AG04449 (cell line): ENCODE results near the gene CACNB1.

Experiments
- CTCF ChIA-PET: fragments of 350-600 bp; formaldehyde crosslinking; extraction: SDS; loops from one replicate; lab custom pipeline; 2021; ENCODE audit warnings: antibody characterized with exemption; lab: Yijun Ruan, JAX
- POLR2A ChIA-PET: fragments of 400-600, 350-600 bp; formaldehyde crosslinking; extraction: SDS; loops from one replicate; lab custom pipeline; 2020; ENCODE audit warnings: antibody characterized with exemption, inconsistent platforms; lab: Yijun Ruan, JAX
- DNase-seq: peaks from one replicate; pipeline ENCODE4 v3.0.0-alpha.2; 2010; ENCODE audit warnings: low read depth, low spot score
- H3K4me3 ChIP-seq: 2 replicates; pipeline ENCODE4 v1.5.1; 2011; ENCODE audit warnings: low read depth, mild to moderate bottlenecking, control low read depth, low read length
- CTCF ChIP-seq: IDR thresholded peaks from one replicate; pipeline ENCODE4 v1.5.1; 2011; ENCODE audit warnings: mild to moderate bottlenecking, moderate library complexity, low read length, control low read depth, inconsistent platforms; ENCODE audit not compliant: insufficient read depth; ENCODE audit errors: missing control alignments

The CACNB1 gene

DNA sequence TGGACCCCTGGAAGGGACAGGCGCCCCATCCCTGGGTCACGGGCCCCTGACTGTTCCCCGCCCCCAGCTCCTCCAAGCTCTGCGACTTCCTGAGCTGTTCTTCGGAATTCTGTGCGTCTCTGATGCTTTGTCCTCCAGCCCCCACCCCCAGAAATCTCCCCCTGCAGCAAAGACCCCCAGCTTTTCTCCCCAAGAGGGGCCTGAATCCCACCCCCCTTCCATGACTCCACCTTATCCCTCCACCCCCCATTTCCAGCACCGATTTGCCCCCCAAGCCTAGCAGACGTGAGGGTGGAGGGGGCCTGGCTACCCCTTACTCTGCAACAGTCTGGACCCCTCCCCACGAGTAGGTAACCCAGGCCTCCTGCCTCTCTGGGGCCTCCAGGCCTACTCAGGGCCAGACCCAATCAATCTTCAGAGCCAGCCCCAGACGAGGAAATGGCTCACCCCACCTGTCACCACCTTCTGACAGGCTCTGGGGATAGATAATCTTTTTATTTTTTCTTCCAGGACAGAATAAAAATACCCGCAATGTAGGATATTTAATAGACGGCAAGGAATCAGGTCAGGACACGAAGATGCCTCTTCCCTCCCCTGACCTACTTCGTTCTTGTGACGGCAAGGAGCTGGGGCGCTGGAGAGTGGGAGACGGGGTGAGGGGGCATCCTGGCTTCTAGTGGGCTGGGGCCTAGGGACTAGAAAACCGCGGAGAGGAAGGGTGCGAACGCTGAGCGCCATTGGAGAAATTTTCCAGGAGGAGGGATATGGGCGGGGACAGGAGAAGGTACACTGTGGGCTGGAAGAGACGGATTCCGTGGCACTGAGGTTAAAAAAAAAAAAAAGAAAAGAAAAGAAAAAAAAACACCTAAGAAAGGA, 45.3 kb downstream of the CACNB1 start:
- POLR2A ChIA-PET: interaction anchor here (0.6 to 1.9 kb wide), 4 partner anchors 174 to 687 kb away, joined by 3 to 12 read pairs (median 6); partner anchors contain the start of genes LASP1 and LASP1NB
- no peak for TF ChIP-seq CTCF
- CTCF ChIA-PET: interaction anchor here (0.6 to 8.4 kb wide), 61 partner anchors 8 to 707 kb away, joined by 3 to 382 read pairs (median 5); partner anchors contain the start of genes ARL5C, LASP1 and LASP1NB
- H3K4me3 ChIP-seq: peak overlapping the region; percentile 96
- DNase-seq: no peak

DNA sequence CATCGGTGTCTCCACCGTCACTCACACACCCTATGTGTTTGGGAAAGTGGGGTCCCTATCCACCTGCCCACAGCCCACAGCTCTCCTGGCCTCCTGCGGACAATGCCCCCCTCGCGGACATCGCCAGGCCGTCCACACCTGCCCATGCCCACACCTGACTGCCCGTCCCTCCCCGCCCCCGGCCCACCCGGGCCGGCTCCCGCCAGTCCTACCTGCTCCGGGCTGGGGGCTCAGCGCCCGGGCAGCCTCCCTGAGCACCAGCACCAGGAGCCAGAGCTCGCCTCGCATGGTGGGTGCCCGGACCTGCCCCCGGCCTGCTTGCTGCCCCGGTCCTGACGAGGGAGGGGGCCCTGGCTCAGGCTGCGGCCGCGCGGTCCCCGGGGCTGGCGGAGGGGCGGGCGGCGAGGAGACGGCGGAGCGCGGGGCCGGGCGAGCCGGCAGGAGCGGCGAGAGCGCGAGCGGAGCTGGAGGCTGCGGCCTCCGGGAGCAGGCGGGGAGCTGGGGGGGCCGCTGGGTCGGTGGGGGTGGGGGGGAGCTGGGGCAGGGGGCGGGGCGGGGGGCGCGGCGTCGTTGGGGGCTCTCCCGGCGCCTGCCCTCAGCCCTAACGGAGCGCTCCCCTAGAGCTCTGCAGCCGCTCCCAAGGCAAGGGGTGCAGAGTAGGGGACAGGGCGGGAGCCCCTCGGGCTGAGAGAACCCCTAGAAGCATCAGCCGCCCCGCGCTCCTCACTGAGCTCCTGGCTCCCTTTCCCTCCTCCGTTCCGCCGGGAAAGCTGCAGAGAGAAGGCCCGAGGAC, 46.1 kb downstream of the CACNB1 start, which contains the start of gene PLXDC1:
TSS of gene PLXDC1 (minus strand) at position 488 of the 793 bp plus-strand sequence. CDS start at position 288, 200 bp downstream.
- DNase-seq: no peak
- ChIA-PET CTCF (interaction anchor here (0.6 to 8.4 kb wide), 21 partner anchors 11 to 708 kb away, joined by 3 to 382 read pairs (median 5); partner anchors contain the start of gene ARL5C), POLR2A (no interaction called here)
- peak within 1 kb of the TSS; percentile 96 for H3K4me3 ChIP-seq
- TF ChIP-seq CTCF: no peak

GRCh38 chr17:39150795-39151149, 46.7 kb downstream of the CACNB1 start:
- no peak for DNase-seq
- no peak for TF ChIP-seq CTCF
- CTCF ChIA-PET: interaction anchor here (0.6 to 8.4 kb wide), 11 partner anchors 14 to 168 kb away, joined by 3 to 382 read pairs (median 5); partner anchors contain the start of gene ARL5C
- POLR2A ChIA-PET: interaction anchor here (1.1 kb wide), 1 partner anchor 49 kb away, joined by 3 read pairs; the partner anchor contains the start of gene RPL19
- H3K4me3 ChIP-seq: peak overlapping the region; percentile 44; the same call in 1 of the 2 replicates

DNA sequence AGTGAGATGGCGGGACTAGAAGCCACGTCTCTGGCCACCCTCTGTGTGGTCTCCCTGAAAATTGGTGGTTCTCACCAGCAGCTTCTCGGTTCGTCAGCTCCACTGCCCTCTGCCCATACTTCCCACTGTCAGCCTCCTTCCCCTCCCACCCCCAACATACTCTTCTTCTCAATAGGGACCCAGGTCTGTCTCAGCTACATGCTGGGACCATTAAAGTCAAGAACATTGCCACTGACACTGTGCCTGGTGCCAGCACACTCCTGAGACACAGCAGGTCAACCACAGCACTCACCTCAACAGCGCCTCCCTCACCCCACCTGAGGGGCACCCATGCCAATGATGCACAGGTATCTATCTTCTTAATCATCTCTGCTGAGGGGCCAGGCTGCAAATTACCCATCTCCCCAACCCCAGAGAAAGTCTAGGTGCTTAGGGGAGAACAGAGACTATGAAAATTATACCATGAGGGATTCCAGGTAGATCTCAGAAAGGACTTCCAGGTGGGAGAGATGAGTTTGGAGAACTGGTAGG, 47.3 kb downstream of the CACNB1 start:
- no peak for TF ChIP-seq CTCF
- CTCF ChIA-PET: interaction anchor here (0.6 to 8.4 kb wide), 4 partner anchors 14 to 168 kb away, joined by 3 to 382 read pairs (median 18); no protein-coding TSS in a partner anchor
- no peak overlapping the region for H3K4me3 ChIP-seq
- no peak for DNase-seq
- POLR2A ChIA-PET: interaction anchor here (1.1 kb wide), 1 partner anchor 50 kb away, joined by 3 read pairs; the partner anchor contains the start of gene RPL19

DNA sequence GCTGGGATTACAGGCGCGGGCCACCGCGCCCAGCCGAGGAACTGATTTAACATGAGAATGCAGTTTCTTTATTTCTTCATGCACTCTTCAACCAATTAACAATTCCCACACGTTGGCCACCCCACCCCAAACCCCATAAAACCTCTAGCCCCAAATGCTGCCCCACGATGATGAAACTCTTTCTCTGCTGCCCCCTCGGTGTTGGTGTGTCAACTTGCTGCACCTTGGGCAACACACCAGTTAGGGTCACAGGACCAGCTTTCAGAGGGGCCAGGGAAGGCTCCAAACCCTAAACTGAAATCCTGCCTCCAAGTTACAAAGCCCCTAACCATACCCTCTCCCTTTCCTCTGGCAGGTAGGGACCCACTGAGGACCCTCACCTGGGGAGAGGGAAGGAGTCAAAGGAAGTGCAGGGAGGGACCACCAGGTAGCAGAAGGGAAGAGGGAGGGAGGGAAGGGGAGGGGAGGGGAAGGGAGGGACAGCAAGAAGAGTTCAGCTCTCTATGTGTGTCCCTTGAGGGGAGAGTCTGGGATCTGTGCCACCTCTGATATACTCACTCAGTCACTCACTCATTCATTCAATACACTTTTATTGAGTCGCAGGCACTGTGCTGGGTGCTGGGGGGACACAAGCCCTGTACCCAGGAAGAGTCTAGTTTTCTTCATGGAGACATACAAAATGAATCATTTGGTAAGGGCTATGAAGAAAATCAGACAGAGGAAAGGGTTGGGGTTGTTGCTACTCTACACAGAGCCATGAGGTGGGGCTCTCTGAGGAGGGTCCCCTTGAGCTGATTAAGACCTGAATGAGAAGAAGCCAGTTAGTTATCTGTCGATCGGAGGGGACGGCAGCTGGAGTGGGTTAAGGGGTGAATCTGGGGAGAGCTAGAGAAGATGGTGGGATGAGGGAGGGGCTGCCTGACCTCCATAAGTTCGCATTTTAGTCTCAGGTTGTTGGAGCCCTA, 50.0 kb downstream of the CACNB1 start:
- ChIA-PET POLR2A (interaction anchor here (0.7 to 1.0 kb wide), 3 partner anchors 68 to 273 kb away, joined by 3 to 4 read pairs (median 3); no protein-coding TSS in a partner anchor), CTCF (interaction anchor here (8.4 kb wide), 1 partner anchor 165 kb away, joined by 382 read pairs; no protein-coding TSS in a partner anchor)
- DNase-seq: no peak
- no peak for TF ChIP-seq CTCF
- no peak overlapping the region for H3K4me3 ChIP-seq
